T-helper 17 cell (primary cell): ENCODE results near the gene DNAJC24. TPM values are rescaled to one million over a fixed set of nuclear protein-coding genes. Genes with fewer than 3 reads are reported as not detected.

ENCODE experiments used
- ATAC-seq: fragments of 150-1000 bp; cut with Tn5 transposase; 2 replicates; pipeline ENCODE4 v1.10.0; 2021; ENCODE audit warnings: mild to moderate bottlenecking, moderate library complexity
- DNase-seq, 3 donors: peaks; one replicate each; pipeline versions ENCODE4 v3.0.0 to v3.0.0-alpha.2; 2020 to 2021
- H3K9me3 ChIP-seq: one replicate; pipeline ENCODE4 v1.7.0; 2013; ENCODE audit warnings: low read length, mild to moderate bottlenecking; ENCODE audit not compliant: control insufficient read depth, poor library complexity, severe bottlenecking
- H3K27ac Mint-ChIP-seq: one replicate; pipeline ENCODE4 v1.8.0; 2022; ENCODE audit warnings: mild to moderate bottlenecking, moderate library complexity, mixed read lengths
- H3K27me3 Mint-ChIP-seq: one replicate; pipeline ENCODE4 v1.8.0; 2022; ENCODE audit warnings: mixed read lengths
- H3K36me3 Mint-ChIP-seq: one replicate; pipeline ENCODE4 v1.8.0; 2022; ENCODE audit warnings: low read depth, mixed read lengths
- H3K4me1 Mint-ChIP-seq: one replicate; pipeline ENCODE4 v1.8.0; 2022; ENCODE audit warnings: mild to moderate bottlenecking, mixed read lengths
- H3K4me3 Mint-ChIP-seq: one replicate; pipeline ENCODE4 v1.8.0; 2022; ENCODE audit warnings: mild to moderate bottlenecking, moderate library complexity, mixed read lengths
- total RNA-seq, 4 donors: library from RNA in 2 of 4; stranded (reverse) in 2 of 4; gene quantifications; one replicate each; pipeline ENCODE4 v1.2.3 and lab custom pipeline; 2022 to 2026

The DNAJC24 gene
- total RNA-seq, 2 donors from 2014 or later: 10.3 to 14.8 TPM

- peak overlapping the region; percentile 87 for H3K27ac Mint-ChIP-seq
- H3K9me3 ChIP-seq: no peaks in the 10 kb centered on the region
- H3K36me3 Mint-ChIP-seq: peaks cover 2% of the 10 kb centered on the region
- H3K4me3 Mint-ChIP-seq: peak overlapping the region; percentile 43
- peak in 1 of 3 donors; percentile 8 for DNase-seq
- peak; percentile 44 for ATAC-seq
- peaks cover 39% of the 10 kb centered on the region for H3K4me1 Mint-ChIP-seq
- H3K27me3 Mint-ChIP-seq: no peaks in the 10 kb centered on the region
These were observed 2.9 kb upstream of the DNAJC24 start for GRCh38 chr11:31366795-31367194.

DNA sequence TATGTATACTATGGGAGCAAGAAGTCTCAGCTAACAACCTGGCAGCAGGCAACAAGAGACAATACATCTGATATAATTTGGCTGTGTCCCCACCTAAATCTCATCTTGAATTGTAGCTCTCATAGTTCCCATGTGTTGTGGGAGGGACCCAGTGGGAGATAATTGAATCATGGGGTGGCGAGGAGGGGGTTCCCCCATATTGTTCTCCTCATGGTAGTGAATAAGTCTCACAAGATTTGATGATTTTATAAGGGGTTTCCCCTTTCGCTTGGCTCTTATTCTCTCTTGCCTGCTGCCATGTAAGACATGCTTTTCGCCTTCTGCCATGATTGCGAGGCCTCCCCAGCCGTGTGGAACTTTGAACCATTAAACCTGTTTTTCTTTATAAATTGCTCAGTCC, 6.2 kb downstream of the DNAJC24 start:
- no peak for DNase-seq
- H3K9me3 ChIP-seq: no peaks in the 10 kb centered on the region
- Mint-ChIP-seq H3K36me3 (peaks cover 10% of the 10 kb centered on the region), H3K4me3 (no peak overlapping the region), H3K27me3 (no peaks in the 10 kb centered on the region), H3K4me1 (peaks cover 32% of the 10 kb centered on the region), H3K27ac (no peak overlapping the region)
- ATAC-seq: no peak

GRCh38 chr11:31383116-31383515, 13.5 kb downstream of the DNAJC24 start:
- Mint-ChIP-seq H3K4me3 (no peak overlapping the region), H3K36me3 (peaks cover 4% of the 10 kb centered on the region), H3K27me3 (no peaks in the 10 kb centered on the region), H3K4me1 (peaks cover 20% of the 10 kb centered on the region), H3K27ac (no peak overlapping the region)
- DNase-seq (no peak), ATAC-seq (no peak)
- no peaks in the 10 kb centered on the region for H3K9me3 ChIP-seq

- DNase-seq (no peak), ATAC-seq (no peak)
- Mint-ChIP-seq H3K27me3 (no peaks in the 10 kb centered on the region), H3K4me1 (peaks cover 26% of the 10 kb centered on the region), H3K4me3 (no peak overlapping the region), H3K36me3 (peaks cover 4% of the 10 kb centered on the region), H3K27ac (no peak overlapping the region)
- no peaks in the 10 kb centered on the region for H3K9me3 ChIP-seq
These were observed 17.7 kb downstream of the DNAJC24 start for GRCh38 chr11:31387379-31387778.

GRCh38 chr11:31397239-31397834, 27.7 kb downstream of the DNAJC24 start:
- H3K27ac Mint-ChIP-seq: no peak overlapping the region
- peaks cover 7% of the 10 kb centered on the region for H3K36me3 Mint-ChIP-seq
- H3K9me3 ChIP-seq: no peaks in the 10 kb centered on the region
- DNase-seq (no peak), ATAC-seq (no peak)
- H3K4me1 Mint-ChIP-seq: peaks cover 15% of the 10 kb centered on the region
- H3K27me3 Mint-ChIP-seq: no peaks in the 10 kb centered on the region
- no peak overlapping the region for H3K4me3 Mint-ChIP-seq

GRCh38 chr11:31404614-31405013, 35.0 kb downstream of the DNAJC24 start:
- Mint-ChIP-seq H3K4me3 (no peak overlapping the region), H3K4me1 (peaks cover 8% of the 10 kb centered on the region), H3K36me3 (peaks cover 9% of the 10 kb centered on the region), H3K27me3 (no peaks in the 10 kb centered on the region), H3K27ac (no peak overlapping the region)
- DNase-seq (no peak), ATAC-seq (no peak)
- no peaks in the 10 kb centered on the region for H3K9me3 ChIP-seq

DNA sequence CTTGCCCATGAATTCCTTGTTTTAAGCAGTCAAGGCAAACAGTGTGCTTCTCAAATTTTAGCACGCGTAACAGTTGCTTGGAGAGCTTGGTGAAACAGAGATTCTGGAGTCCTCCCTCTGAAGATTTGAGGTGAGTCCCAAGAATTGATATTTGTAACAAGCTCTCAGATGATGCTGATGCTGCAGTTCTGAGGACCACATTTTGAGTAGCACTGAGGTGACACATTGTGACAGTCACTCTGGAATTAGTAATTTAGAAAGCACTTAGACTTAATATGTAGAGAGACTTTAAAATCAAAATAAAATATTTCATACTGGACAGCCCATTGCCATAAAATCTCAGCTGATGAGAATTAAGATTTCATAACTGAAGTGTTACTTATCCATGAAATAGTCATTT, 38.5 kb downstream of the DNAJC24 start:
- Mint-ChIP-seq H3K36me3 (peaks cover 3% of the 10 kb centered on the region), H3K4me3 (no peak overlapping the region), H3K27ac (no peak overlapping the region), H3K4me1 (peaks cover 8% of the 10 kb centered on the region), H3K27me3 (no peaks in the 10 kb centered on the region)
- no peak for DNase-seq
- no peak for ATAC-seq
- H3K9me3 ChIP-seq: no peaks in the 10 kb centered on the region

GRCh38 chr11:31412946-31413345, 43.3 kb downstream of the DNAJC24 start:
- Mint-ChIP-seq H3K27ac (no peak overlapping the region), H3K36me3 (no peaks in the 10 kb centered on the region), H3K27me3 (no peaks in the 10 kb centered on the region), H3K4me3 (no peak overlapping the region), H3K4me1 (peaks cover 4% of the 10 kb centered on the region)
- no peaks in the 10 kb centered on the region for H3K9me3 ChIP-seq
- DNase-seq (no peak), ATAC-seq (no peak)

DNA sequence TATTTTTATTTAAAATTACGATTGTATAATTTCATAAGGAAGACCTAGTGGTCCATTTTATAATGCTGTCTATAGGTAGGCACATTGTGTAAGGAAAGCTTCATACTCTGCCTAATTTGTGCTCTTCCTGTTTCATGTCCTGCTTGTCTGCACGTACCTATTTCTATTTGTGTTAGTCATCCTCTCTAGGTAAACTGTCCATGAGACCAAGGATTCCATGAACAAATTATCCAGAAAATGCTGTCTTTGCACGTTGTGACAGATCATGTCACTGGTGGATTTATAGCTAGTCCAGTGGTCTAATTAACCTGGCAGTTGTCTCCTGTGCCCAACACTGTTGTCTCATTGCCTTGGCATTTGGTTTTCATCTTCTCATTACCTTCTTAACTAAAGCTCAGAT, 44.7 kb downstream of the DNAJC24 start:
- no peaks in the 10 kb centered on the region for H3K27me3 Mint-ChIP-seq
- ATAC-seq (no peak), DNase-seq (no peak)
- H3K27ac Mint-ChIP-seq: no peak overlapping the region
- peaks cover 4% of the 10 kb centered on the region for H3K4me1 Mint-ChIP-seq
- no peaks in the 10 kb centered on the region for H3K36me3 Mint-ChIP-seq
- no peaks in the 10 kb centered on the region for H3K9me3 ChIP-seq
- no peak overlapping the region for H3K4me3 Mint-ChIP-seq

DNA sequence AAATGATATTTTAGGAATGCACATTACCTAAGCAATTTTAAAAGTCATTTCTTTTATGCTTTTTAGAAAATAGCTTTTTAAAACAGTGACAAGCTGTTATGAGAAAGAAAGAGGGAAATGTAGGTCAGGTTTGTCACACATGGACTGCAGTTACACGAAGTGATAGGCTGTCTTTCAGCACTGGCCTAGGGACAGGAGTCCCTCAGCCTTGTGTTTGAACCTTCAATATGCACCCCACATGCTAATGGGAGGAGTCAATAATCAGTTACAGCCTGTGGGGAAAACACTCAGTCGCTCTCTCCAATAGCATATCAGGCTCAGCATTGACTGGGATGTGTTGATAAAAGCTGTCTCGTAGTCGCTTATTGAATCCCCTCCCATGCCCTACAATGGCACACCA, 45.8 kb downstream of the DNAJC24 start:
- Mint-ChIP-seq H3K4me1 (peaks cover 4% of the 10 kb centered on the region), H3K27me3 (no peaks in the 10 kb centered on the region), H3K4me3 (no peak overlapping the region), H3K36me3 (no peaks in the 10 kb centered on the region), H3K27ac (no peak overlapping the region)
- ATAC-seq: no peak
- DNase-seq: no peak
- H3K9me3 ChIP-seq: no peaks in the 10 kb centered on the region

- DNase-seq: no peak
- Mint-ChIP-seq H3K36me3 (no peaks in the 10 kb centered on the region), H3K4me3 (no peak overlapping the region), H3K4me1 (peaks cover 4% of the 10 kb centered on the region), H3K27me3 (no peaks in the 10 kb centered on the region), H3K27ac (no peak overlapping the region)
- no peaks in the 10 kb centered on the region for H3K9me3 ChIP-seq
- no peak for ATAC-seq
These were observed 47.7 kb downstream of the DNAJC24 start for GRCh38 chr11:31417357-31417756.

DNA sequence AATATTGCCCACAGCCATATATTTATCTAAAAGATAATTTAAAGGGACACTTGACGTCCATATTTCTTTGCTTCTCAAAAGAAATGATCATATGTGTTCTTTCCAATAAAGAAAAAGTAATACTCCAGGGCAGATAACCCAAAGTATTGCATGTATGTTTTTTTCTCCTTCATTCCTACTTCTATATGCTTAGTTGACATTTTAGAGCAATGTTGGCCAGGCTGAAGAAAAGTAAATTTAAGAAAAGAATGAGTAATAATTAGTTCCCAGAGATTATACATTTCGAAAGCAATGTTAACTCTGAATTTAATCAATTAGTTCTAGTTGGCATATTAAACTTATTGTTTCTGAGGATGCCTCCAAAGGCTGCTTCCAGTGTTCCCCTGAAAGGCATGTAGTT, 48.2 kb downstream of the DNAJC24 start:
- H3K4me3 Mint-ChIP-seq: no peak overlapping the region
- DNase-seq: no peak
- H3K9me3 ChIP-seq: no peaks in the 10 kb centered on the region
- peaks cover 4% of the 10 kb centered on the region for H3K4me1 Mint-ChIP-seq
- no peak for ATAC-seq
- H3K27ac Mint-ChIP-seq: no peak overlapping the region
- no peaks in the 10 kb centered on the region for H3K27me3 Mint-ChIP-seq
- H3K36me3 Mint-ChIP-seq: no peaks in the 10 kb centered on the region

DNA sequence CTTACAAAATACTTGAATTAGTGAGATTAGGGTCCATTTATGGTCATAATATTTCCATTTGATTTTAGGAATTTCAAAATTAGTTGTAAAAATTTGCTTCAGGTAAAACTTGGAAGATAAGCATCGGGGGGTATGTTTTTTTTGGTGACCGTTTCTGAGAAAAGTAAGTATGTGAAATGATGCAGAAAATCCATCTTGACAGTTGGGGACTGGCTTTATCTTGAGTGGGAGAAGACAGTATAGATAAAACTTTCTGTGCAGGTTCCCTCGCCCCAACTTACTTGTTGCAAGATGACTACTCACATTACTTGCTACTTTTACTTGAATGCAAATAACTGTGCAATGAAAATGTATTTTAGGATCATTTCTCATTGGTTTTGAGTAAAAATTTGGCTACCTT, 49.5 kb downstream of the DNAJC24 start:
- H3K27me3 Mint-ChIP-seq: no peaks in the 10 kb centered on the region
- H3K4me1 Mint-ChIP-seq: peaks cover 6% of the 10 kb centered on the region

DNA sequence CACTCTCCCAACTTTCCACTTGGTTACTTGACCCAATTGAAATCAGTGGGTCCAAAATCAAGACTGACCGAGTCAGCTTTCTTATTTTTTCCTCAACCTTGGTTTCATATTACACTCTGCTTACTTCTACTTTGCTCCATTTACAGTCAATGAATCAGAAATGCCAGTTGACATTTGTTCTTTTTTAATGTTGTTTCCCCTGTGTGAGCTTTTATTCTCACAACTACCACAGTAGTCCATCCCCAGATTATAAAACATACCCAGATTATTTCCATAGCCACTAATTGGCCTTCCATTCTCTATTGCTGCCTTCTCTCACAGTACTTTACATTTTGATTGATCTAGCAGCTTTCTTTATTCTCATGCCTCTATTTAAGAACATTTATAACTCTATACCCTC, 50.0 kb downstream of the DNAJC24 start:
- DNase-seq: no peak
- H3K4me1 Mint-ChIP-seq: peaks cover 2% of the 10 kb centered on the region
- no peaks in the 10 kb centered on the region for H3K9me3 ChIP-seq
- ATAC-seq: no peak
- no peaks in the 10 kb centered on the region for H3K27me3 Mint-ChIP-seq
- H3K36me3 Mint-ChIP-seq: no peaks in the 10 kb centered on the region
- no peak overlapping the region for H3K4me3 Mint-ChIP-seq
- peak overlapping the region; percentile 70 for H3K27ac Mint-ChIP-seq

More for the DNA sequence above, 49.5 kb downstream of the DNAJC24 start:
- ATAC-seq: no peak
- Mint-ChIP-seq H3K27ac (no peak overlapping the region), H3K4me3 (no peak overlapping the region), H3K36me3 (no peaks in the 10 kb centered on the region)
- no peaks in the 10 kb centered on the region for H3K9me3 ChIP-seq
- DNase-seq: no peak
